Osteoblast (primary cell): ENCODE data around the gene MAGI1. TPM values are rescaled to one million over a fixed set of nuclear protein-coding genes. Genes with fewer than 3 reads are reported as not detected.

Experiments used
- DNase-seq: peaks from one replicate; pipeline ENCODE4 v3.0.0; 2011; ENCODE audit warnings: low spot score, mixed read lengths; ENCODE audit not compliant: insufficient read length; ENCODE audit errors: missing footprints
- H2AFZ ChIP-seq: 2 replicates; pipeline ENCODE4 v1.6.0; 2011; ENCODE audit warnings: mild to moderate bottlenecking, low read length
- H3K27ac ChIP-seq: 2 replicates; pipeline ENCODE4 v1.5.1; 2011; ENCODE audit warnings: mild to moderate bottlenecking, low read depth, low read length, moderate library complexity
- H3K27me3 ChIP-seq: 2 replicates; pipeline ENCODE4 v1.6.0; 2012; ENCODE audit warnings: mild to moderate bottlenecking, control low read depth, inconsistent platforms, low read length, moderate library complexity; ENCODE audit not compliant: insufficient read depth
- H3K36me3 ChIP-seq: 2 replicates; pipeline ENCODE4 v1.5.1; 2011; ENCODE audit warnings: mild to moderate bottlenecking, low read length, control low read depth, moderate library complexity; ENCODE audit not compliant: insufficient read depth
- H3K4me1 ChIP-seq: 2 replicates; pipeline ENCODE4 v1.5.1; 2011; ENCODE audit warnings: mild to moderate bottlenecking, low read length, control low read depth, moderate library complexity; ENCODE audit not compliant: insufficient read depth
- H3K4me2 ChIP-seq: 2 replicates; pipeline ENCODE4 v1.6.0; 2011; ENCODE audit warnings: mild to moderate bottlenecking, low read length; ENCODE audit not compliant: insufficient read depth
- H3K4me3 ChIP-seq: fragments of 200-600 bp; sonication (generic); 3 replicates; pipeline ENCODE4 v1.5.1; 2012; ENCODE audit warnings: mild to moderate bottlenecking, low read length, inconsistent platforms; ENCODE audit not compliant: insufficient read depth
- H3K79me2 ChIP-seq: 2 replicates; pipeline ENCODE4 v1.6.0; 2012; ENCODE audit warnings: mild to moderate bottlenecking, low read length, control low read depth, inconsistent platforms; ENCODE audit not compliant: insufficient read depth
- H3K9me3 ChIP-seq: 2 replicates; pipeline ENCODE4 v1.5.1; 2011; ENCODE audit warnings: low read depth, low read length, control low read depth
- H4K20me1 ChIP-seq: 2 replicates; pipeline ENCODE4 v1.6.0; 2012; ENCODE audit warnings: mild to moderate bottlenecking, low read length, control low read depth; ENCODE audit not compliant: insufficient read depth
- total RNA-seq: library from RNA; depleted of rRNA; stranded (reverse); fragments of >200 nt; gene quantifications from 2 replicates; pipeline ENCODE4 v1.2.3, GENCODE V29; 2012
- TF ChIP-seq, protein P1 (sequence below): IDR thresholded peaks from 2 replicates; pipeline ENCODE4 v1.5.1; 2011; ENCODE audit warnings: mild to moderate bottlenecking, low read depth, low read length, moderate library complexity; ENCODE audit errors: extremely low read depth

The MAGI1 gene
- total RNA-seq, 1 donor = 66.6 TPM

- Histone ChIP-seq H3K4me1 (peaks cover 20% of the 10 kb centered on the region), H3K36me3 (no peaks in the 10 kb centered on the region), H4K20me1 (peaks cover 38% of the 10 kb centered on the region), H3K9me3 (no peaks in the 10 kb centered on the region), H3K4me2 (no peak overlapping the region), H3K79me2 (peaks cover 84% of the 10 kb centered on the region), H3K27me3 (no peaks in the 10 kb centered on the region), H2AFZ (no peak overlapping the region), H3K27ac (no peak overlapping the region), H3K4me3 (no peak overlapping the region)
- DNase-seq = no peak
- TF ChIP-seq, protein P1, sequence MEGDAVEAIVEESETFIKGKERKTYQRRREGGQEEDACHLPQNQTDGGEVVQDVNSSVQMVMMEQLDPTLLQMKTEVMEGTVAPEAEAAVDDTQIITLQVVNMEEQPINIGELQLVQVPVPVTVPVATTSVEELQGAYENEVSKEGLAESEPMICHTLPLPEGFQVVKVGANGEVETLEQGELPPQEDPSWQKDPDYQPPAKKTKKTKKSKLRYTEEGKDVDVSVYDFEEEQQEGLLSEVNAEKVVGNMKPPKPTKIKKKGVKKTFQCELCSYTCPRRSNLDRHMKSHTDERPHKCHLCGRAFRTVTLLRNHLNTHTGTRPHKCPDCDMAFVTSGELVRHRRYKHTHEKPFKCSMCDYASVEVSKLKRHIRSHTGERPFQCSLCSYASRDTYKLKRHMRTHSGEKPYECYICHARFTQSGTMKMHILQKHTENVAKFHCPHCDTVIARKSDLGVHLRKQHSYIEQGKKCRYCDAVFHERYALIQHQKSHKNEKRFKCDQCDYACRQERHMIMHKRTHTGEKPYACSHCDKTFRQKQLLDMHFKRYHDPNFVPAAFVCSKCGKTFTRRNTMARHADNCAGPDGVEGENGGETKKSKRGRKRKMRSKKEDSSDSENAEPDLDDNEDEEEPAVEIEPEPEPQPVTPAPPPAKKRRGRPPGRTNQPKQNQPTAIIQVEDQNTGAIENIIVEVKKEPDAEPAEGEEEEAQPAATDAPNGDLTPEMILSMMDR = no peak
Measured at GRCh38 chr3:65899226-65899625, 139.5 kb downstream of the MAGI1 start.

- TF ChIP-seq, protein P1 = no peak
- Histone ChIP-seq H3K36me3 (no peaks in the 10 kb centered on the region), H3K4me3 (no peak overlapping the region), H3K9me3 (no peaks in the 10 kb centered on the region), H3K27ac (no peak overlapping the region), H3K4me2 (no peak overlapping the region), H3K27me3 (no peaks in the 10 kb centered on the region), H3K79me2 (peaks cover 86% of the 10 kb centered on the region), H4K20me1 (peaks cover 37% of the 10 kb centered on the region), H2AFZ (no peak overlapping the region), H3K4me1 (peaks cover 29% of the 10 kb centered on the region)
- no peak for DNase-seq
Measured at GRCh38 chr3:65897766-65898165, 141.0 kb downstream of the MAGI1 start.

DNA sequence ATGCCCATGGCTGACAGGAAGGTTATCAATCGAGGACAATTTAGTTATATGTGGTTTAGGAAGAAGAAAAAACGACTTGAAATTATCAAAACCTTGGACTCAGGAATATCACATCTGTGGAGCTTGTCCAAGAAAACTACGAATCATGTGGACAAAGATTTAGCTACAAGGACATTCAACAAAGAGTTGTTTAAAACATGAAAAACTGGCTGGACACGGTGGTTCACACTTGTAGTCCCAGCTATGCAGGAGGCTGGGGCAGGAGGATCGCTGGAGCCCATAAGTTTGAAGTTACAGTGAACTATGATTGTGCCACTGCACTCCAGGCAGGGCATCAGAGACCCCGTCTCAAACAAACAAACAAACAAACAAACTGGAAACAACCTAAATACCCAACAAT is 142.4 kb downstream of the MAGI1 start:
- Histone ChIP-seq H3K4me3 (no peak overlapping the region), H2AFZ (no peak overlapping the region), H3K4me1 (peaks cover 25% of the 10 kb centered on the region), H3K27ac (no peak overlapping the region), H3K27me3 (no peaks in the 10 kb centered on the region), H3K36me3 (no peaks in the 10 kb centered on the region), H3K79me2 (peaks cover 85% of the 10 kb centered on the region), H4K20me1 (peaks cover 27% of the 10 kb centered on the region), H3K9me3 (no peaks in the 10 kb centered on the region), H3K4me2 (no peak overlapping the region)
- DNase-seq = no peak
- TF ChIP-seq, protein P1 = no peak

GRCh38 chr3:65894679-65895453 is 143.9 kb downstream of the MAGI1 start:
- Histone ChIP-seq H3K36me3 (no peaks in the 10 kb centered on the region), H3K4me1 (peaks cover 28% of the 10 kb centered on the region)
- peak; percentile 91 for DNase-seq

More at GRCh38 chr3:65894679-65895453, 143.9 kb downstream of the MAGI1 start:
- no peaks in the 10 kb centered on the region for H3K9me3 ChIP-seq
- H3K27me3 ChIP-seq = no peaks in the 10 kb centered on the region
- H3K4me2 ChIP-seq = no peak overlapping the region
- peaks cover 83% of the 10 kb centered on the region for H3K79me2 ChIP-seq
- H2AFZ ChIP-seq = no peak overlapping the region
- H3K27ac ChIP-seq = peak overlapping the region; percentile 81
- no peak overlapping the region for H3K4me3 ChIP-seq
- TF ChIP-seq, protein P1 = no peak
- peaks cover 23% of the 10 kb centered on the region for H4K20me1 ChIP-seq
